ENCODE data around the gene ATP13A4.

DNA sequence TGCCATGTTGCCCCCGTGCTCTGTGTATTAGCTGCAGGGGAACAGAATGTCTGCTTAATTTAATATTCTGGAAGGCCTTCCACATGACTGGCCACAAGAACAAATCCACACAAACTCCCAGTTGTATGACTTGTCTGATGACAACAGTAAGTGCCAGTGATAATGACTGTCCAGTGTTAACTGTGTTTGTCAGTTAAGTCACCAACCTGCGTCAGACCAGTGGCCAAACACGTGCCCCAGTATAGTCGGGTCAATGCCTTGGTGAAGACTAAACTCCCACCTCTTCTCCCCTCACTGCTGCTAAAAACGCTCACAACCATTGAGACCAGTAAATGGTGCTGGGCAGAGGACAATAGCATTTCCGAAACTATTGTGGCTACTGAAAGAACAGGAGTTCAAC lies 166.3 kb downstream of the ATP13A4 start:
- TF ChIP-seq CTCF (IDR thresholded peaks at IDR 0.05) (no peak), POLR2A (IDR thresholded peaks at IDR 0.05) (no peak)

Data from right lobe of liver (tissue), 4 donors.